Stimulated activated CD8-positive, alpha-beta memory T cell treated with anti-CD3 and anti-CD28 coated beads, Interleukin-4, amount 100 ng/mL, for 24 hours (primary cell): ENCODE measurements around the gene DACT3.

ENCODE experiments used
- DNase-seq: peaks from one replicate; pipeline ENCODE4 v3.0.0-alpha.2; 2020; ENCODE audit warnings: low read depth

DACT3 gene, protein sequence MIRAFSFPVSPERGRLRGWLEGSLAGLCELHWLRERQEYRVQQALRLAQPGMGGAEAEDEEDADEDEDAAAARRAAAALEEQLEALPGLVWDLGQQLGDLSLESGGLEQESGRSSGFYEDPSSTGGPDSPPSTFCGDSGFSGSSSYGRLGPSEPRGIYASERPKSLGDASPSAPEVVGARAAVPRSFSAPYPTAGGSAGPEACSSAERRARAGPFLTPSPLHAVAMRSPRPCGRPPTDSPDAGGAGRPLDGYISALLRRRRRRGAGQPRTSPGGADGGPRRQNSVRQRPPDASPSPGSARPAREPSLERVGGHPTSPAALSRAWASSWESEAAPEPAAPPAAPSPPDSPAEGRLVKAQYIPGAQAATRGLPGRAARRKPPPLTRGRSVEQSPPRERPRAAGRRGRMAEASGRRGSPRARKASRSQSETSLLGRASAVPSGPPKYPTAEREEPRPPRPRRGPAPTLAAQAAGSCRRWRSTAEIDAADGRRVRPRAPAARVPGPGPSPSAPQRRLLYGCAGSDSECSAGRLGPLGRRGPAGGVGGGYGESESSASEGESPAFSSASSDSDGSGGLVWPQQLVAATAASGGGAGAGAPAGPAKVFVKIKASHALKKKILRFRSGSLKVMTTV

GRCh38 chr19:46661020-46661731 is at the start of gene DACT3:
TSS of gene DACT3 (minus strand) at chr19:46661182. CDS start at chr19:46661064, 118 bp downstream.
- DNase-seq = peak; percentile 100

GRCh38 chr19:46710687-46711086 is 49.7 kb upstream of the DACT3 start:
- DNase-seq = no peak

GRCh38 chr19:46704379-46705076 is 43.5 kb upstream of the DACT3 start:
- DNase-seq = peak; percentile 82

GRCh38 chr19:46700704-46701103 is 39.7 kb upstream of the DACT3 start:
- no peak for DNase-seq

GRCh38 chr19:46698395-46699321 is 37.7 kb upstream of the DACT3 start:
- DNase-seq = no peak

- DNase-seq = no peak
Observed at GRCh38 chr19:46697204-46697960, 36.4 kb upstream of the DACT3 start.

DNA sequence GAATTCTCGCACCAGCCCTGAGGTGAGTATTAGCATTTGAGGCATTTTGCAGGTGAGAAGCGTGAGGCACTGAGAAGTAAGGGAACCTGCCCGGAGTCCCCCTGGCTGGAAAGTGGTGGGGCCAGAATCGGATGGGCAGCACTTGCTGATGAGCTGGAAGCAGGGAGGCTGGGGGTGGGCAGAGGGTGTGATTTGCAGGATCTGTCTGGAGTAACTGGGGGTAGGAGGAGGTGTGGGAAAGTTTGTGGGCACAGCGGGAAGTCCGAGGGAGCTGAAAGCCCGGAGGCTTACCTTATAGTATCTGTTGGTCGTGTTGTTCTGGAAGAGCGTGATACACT is 35.9 kb upstream of the DACT3 start:
- DNase-seq = no peak

DNA sequence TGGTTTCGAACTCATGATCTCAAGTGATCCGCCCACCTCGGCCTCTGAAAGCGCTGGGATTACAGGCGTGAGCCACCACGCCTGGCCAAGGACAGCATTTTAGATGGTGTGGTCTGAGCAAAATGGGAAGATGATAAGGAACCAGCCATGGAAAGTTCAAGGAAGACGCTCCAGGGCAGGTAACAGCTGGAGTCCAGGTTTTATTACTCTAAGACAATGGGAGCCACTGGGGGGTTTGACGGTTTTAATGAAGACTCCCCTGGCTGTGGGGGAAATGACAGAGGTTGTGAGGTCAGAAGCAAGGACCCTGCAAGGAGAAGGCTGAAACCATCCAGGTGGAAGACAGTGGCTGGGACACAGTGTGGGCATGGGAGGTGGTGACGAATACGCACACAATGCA is 35.1 kb upstream of the DACT3 start:
- DNase-seq = no peak

DNA sequence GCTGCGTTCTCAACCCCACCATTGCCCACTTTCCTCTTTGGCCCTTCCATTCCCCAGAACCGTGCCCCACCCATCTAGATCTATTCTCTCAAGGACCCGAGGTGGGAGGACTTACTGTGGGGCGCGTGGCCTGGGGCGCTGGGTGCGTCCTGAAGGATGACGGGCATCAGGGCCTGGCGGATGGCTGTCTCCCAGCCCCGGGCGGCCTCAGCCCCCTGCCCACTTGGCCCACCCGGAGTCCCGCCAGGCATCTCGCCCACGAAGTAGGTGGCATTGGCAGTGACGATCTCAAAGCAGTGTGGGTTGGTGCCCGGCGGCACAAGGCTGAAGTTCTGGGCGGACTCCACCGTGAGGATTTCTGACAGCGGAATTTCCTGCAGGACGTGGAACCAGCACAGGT is 32.8 kb upstream of the DACT3 start:
- DNase-seq = no peak

DNA sequence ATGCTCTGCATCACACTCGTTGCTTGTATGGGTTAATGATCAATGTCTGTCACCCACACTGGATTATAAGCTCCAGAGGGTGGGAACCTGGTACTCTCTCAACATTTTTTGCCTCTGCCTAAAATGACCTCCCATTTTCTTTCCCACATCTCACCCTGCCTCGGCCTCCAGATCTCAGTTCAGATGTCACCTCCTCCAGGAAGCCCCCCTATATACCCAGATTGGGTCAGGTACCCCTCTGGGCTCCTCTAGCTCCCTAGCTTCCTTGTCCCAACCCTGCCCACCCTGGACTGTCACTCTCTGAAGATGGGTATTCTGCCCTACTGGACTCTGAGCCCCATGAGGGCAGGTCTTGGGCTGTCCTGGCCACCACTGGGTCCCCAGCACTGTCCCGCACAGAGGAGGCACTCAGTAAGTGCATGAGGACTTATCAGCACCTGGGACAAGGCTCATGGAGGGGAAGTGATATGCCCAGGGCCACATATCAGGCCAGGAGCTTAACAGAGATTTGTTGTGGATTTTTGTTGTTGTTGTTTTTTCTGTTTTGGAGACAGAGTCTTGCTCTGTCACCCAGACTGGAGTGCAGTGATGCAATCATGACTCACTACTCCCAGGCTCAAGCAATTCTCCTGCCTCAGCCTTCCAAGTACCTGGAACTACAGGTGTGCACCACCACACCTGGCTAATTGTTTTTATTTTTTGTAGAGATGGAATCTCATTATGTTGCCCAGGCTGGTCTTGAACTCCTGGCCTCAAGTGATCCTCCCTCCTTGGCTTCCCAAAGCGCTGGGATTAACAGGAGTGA is 32.1 kb upstream of the DACT3 start:
- DNase-seq = no peak

DNA sequence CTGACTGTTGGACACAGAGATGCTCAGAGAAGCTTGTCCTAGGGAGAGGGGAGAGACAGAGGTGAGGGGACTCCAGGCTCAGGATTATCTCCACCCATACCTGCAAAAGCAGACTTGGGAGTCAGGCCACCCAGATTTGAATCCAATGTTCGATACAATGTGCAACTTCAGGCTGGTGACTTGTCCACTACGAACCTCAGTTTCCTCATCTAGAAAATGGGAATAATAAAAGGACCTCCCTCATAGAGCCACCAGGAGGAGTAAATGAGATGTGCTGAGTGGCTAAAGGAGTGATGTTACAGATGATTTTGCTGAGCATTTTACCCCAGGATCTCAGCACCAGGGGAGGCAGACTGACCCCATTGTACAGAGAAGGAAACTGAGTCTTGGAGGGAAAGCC is 31.0 kb upstream of the DACT3 start:
- DNase-seq = no peak

DNA sequence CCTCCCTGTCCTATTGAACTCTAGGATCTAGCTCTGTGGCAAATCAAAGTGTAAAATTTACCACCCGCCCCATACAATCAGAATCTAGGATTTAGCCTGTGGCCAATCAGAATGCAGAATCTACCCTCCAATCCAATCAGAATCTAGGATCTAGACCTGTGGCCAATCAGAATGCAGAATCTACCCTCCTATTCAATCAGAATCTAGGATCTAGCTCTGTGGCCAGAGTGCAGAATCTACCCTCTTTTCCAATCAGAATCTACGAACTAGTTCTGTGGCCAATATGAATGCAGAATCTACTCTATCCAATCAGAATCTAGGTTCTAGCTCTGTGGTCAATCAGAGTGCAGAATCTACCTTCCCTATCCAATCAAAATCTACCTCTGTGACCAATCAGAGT is 30.1 kb upstream of the DACT3 start:
- no peak for DNase-seq

DNA sequence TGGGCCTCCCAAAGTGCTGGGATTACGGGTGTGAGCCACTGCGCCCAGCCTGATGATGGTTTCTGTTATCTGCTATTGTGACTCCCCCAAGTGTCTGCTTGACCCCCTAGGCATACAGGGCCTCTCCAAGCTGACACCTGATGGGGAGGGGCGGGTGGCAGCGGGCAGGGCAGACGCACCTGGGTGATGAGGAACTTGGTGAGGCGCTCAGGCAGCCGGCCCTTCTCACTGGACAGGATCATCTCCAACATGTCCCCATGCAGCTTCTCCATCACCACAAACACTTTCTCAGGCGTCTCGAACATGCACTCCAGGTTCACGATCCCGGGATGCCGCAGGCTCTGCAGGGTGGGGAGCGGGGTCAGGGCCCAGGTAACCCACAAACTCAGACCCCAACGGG is 28.4 kb upstream of the DACT3 start:
- DNase-seq = no peak

DNA sequence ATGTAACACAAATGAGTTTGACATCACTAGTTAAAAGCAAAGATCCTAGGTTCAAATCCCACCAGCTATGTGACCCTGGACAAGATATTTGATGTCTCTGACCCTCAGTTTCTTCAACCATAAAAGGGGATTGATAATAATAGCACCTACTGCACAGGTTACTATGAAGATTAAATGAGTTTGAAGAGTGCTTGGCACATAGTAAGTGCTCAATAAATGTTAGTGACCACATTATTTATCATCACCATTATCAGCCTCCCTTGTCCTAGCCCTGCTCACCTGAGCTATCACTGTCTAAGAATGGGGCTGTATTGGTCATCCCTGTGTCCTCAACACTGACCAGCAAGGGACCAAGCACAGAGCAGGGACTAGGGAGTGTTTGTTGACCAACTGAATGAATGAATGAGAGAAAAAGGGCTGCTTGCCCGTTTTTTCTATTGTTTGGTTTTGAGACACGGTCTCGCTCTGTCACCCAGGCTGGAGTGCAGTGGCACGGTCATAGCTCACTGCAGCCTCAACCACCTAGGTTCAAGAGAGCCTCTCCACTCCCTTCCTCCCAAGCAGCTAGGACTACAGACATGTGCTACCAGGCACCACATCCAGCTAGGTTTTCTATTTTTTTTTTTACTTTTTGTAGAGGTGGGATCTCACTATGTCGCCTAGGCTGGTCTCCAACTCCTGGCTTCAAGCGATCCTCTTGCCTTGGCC is 26.6 kb upstream of the DACT3 start:
- DNase-seq = no peak

GRCh38 chr19:46685189-46685588 is 24.2 kb upstream of the DACT3 start:
- DNase-seq = no peak

- DNase-seq = peak; percentile 50
Observed at GRCh38 chr19:46678110-46678732, 17.2 kb upstream of the DACT3 start.

DNA sequence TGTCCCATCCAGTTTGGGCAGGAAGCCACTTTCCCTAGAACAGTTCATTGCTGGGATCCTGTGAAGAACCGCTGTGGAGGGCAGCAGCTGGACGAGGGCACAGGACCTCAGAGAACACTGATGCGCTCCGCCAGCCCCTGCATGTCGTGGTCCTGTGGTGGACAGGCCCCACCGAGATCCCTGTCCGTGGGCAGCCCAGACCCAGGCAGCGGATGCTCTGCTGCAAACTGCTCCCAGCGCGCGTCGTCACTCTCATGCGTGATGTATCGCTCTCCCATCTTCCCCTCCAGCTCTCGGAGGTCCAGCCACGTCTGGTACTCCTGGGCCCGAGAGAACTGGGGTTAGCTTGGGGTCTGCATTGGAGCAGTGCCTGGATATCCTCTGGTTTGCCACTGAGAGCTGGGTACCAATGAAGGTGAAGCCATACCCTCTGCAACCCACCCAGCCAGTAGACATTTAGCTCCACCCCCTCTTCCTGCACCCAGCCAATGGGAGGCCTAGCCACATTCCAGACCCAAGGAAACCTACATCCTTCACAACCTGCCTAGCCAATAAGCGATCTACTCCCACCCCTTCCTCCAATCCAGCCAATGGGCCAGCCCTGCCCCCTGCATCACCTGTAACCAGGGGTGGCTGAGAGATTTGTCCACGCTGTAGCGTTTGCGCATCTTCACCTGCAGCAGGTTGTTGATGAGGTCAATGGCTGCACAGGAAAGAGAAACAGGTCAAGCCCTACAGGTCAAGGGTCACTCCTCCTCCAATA is 13.6 kb upstream of the DACT3 start:
- no peak for DNase-seq

DNA sequence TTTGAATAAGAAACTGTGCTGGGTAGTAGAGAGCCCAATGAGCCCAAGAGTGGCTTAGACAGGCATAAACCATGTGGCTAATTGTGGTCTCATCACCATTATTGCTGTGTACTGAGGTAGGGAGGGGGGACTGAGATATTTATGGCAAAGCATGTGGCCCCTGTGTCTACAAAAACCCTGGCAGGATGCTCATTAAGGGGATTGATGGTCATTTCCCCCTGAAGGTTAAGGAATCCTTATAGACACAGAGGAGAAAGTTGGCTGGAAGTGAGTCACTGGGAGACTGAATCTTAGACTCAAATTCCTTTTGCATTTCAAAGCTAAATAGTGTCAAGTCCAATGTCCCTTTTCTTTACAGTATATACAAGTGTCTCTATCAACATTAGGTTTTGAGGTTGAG is 9.8 kb upstream of the DACT3 start:
- no peak for DNase-seq
